Astrocyte (in vitro differentiated cells and primary cell): ENCODE results near the gene RASGRP1. TPM values are rescaled to one million over a fixed set of nuclear protein-coding genes. Genes with fewer than 3 reads are reported as not detected.
A peak's percentile ranks its signal among the peaks of the same experiment; 100 is the strongest.

ENCODE experiments used
- DNase-seq: peaks from one replicate; pipeline ENCODE4 v3.0.0-alpha.2; 2010; ENCODE audit warnings: low read depth
- FAIRE-seq: peaks from 2 replicates; lab custom pipeline; 2011; peaks lifted over from hg19 to GRCh38; lab: Jason Lieb, UNC
- H2AFZ ChIP-seq: 2 replicates; pipeline ENCODE4 v1.6.0; 2012; ENCODE audit warnings: low read depth, low read length, inconsistent platforms
- H3K27ac ChIP-seq: 2 replicates; pipeline ENCODE4 v1.5.1; 2011; ENCODE audit warnings: low read depth, low read length, inconsistent platforms
- H3K27me3 ChIP-seq: 2 replicates; pipeline ENCODE4 v1.6.0; 2011; ENCODE audit warnings: low read length, inconsistent platforms; ENCODE audit not compliant: insufficient read depth
- H3K36me3 ChIP-seq: 2 replicates; pipeline ENCODE4 v1.5.1; 2011; ENCODE audit warnings: low read length, inconsistent platforms; ENCODE audit not compliant: insufficient read depth
- H3K4me1 ChIP-seq: 2 replicates; pipeline ENCODE4 v1.5.1; 2011; ENCODE audit warnings: low read length, inconsistent platforms; ENCODE audit not compliant: insufficient read depth
- H3K4me2 ChIP-seq: 2 replicates; pipeline ENCODE4 v1.6.0; 2012; ENCODE audit warnings: low read length, inconsistent platforms
- H3K4me3 ChIP-seq: 2 replicates; pipeline ENCODE4 v1.5.1; 2011; ENCODE audit warnings: low read depth, mild to moderate bottlenecking, low read length, inconsistent platforms; ENCODE audit not compliant: insufficient read depth
- H3K79me2 ChIP-seq: 2 replicates; pipeline ENCODE4 v1.6.0; 2012; ENCODE audit warnings: mild to moderate bottlenecking, low read length, inconsistent platforms; ENCODE audit not compliant: insufficient read depth
- H3K9ac ChIP-seq: 2 replicates; pipeline ENCODE4 v1.6.0; 2012; ENCODE audit warnings: mild to moderate bottlenecking, low read length, inconsistent platforms
- H3K9me3 ChIP-seq: 2 replicates; pipeline ENCODE4 v1.5.1; 2012; ENCODE audit warnings: low read depth, mild to moderate bottlenecking, low read length, inconsistent platforms; ENCODE audit not compliant: insufficient read depth
- H4K20me1 ChIP-seq: 2 replicates; pipeline ENCODE4 v1.6.0; 2012; ENCODE audit warnings: low read length, inconsistent platforms; ENCODE audit not compliant: insufficient read depth
- H3K27ac Mint-ChIP-seq: one replicate; pipeline ENCODE4 v1.8.0; 2021; ENCODE audit warnings: mild to moderate bottlenecking, mixed read lengths; ENCODE audit not compliant: unreplicated experiment
- H3K27me3 Mint-ChIP-seq: one replicate; pipeline ENCODE4 v1.8.0; 2021; ENCODE audit warnings: low read depth, mixed read lengths; ENCODE audit not compliant: unreplicated experiment
- H3K36me3 Mint-ChIP-seq: one replicate; pipeline ENCODE4 v1.8.0; 2021; ENCODE audit warnings: low read depth, mixed read lengths; ENCODE audit not compliant: unreplicated experiment
- H3K4me1 Mint-ChIP-seq: one replicate; pipeline ENCODE4 v1.8.0; 2021; ENCODE audit warnings: low read depth, mixed read lengths; ENCODE audit not compliant: unreplicated experiment
- H3K4me3 Mint-ChIP-seq: one replicate; pipeline ENCODE4 v1.8.0; 2021; ENCODE audit warnings: mild to moderate bottlenecking, moderate library complexity, mixed read lengths; ENCODE audit not compliant: unreplicated experiment
- H3K9me3 Mint-ChIP-seq: one replicate; pipeline ENCODE4 v1.8.0; 2021; ENCODE audit warnings: mild to moderate bottlenecking, mixed read lengths; ENCODE audit not compliant: unreplicated experiment
- CTCF ChIP-seq: IDR thresholded peaks from 2 replicates; pipeline ENCODE4 v1.5.1; 2011; ENCODE audit warnings: low read depth, mild to moderate bottlenecking, inconsistent platforms, low read length, moderate library complexity; ENCODE audit not compliant: insufficient read depth
- EZH2 ChIP-seq: IDR thresholded peaks from 2 replicates; pipeline ENCODE4 v1.6.1; 2012; ENCODE audit warnings: mild to moderate bottlenecking, low read length, inconsistent platforms; ENCODE audit not compliant: insufficient read depth
- total RNA-seq: library from RNA; stranded (reverse); gene quantifications from 2 replicates; pipeline ENCODE4 v1.2.1, GENCODE V29; 2021

RASGRP1 gene
- total RNA-seq, 1 donor from 2014 or later: 1.4 TPM

DNA sequence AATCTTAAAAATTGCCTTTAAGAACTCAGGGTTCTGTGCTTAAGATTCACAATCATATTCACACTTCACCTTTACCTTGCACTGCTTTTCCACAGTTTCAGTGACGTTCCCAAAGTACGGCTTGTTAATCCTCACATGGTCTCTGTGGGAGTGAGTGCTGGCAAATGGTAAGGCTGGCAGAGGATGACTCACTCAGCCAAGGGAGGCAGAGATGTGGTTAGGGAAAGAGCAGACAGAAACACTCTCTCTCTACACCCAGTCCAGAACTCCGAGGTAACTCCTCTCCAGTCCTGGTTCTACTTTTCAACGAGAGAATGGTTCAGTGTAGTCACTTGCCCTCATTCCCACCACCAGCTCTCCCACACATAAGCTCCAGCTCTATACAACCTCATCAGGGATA lies 33.1 kb downstream of the RASGRP1 start:
- Mint-ChIP-seq H3K9me3 (no peaks in the 10 kb centered on the region), H3K27ac (no peak overlapping the region), H3K36me3 (no peaks in the 10 kb centered on the region), H3K4me1 (peaks cover 24% of the 10 kb centered on the region), H3K4me3 (no peak overlapping the region), H3K27me3 (peaks cover 2% of the 10 kb centered on the region)
- no peaks in the 10 kb centered on the region for H3K27me3 ChIP-seq
- no peak overlapping the region for H3K27ac ChIP-seq
- H4K20me1 ChIP-seq: no peaks in the 10 kb centered on the region
- H3K9ac ChIP-seq: no peak overlapping the region
- peak; percentile 73 for DNase-seq
- no peak for TF ChIP-seq CTCF
- TF ChIP-seq EZH2: no peak
- no peak overlapping the region for H2AFZ ChIP-seq
- no peak overlapping the region for H3K4me3 ChIP-seq
- H3K79me2 ChIP-seq: no peaks in the 10 kb centered on the region
- H3K36me3 ChIP-seq: no peaks in the 10 kb centered on the region
- H3K4me2 ChIP-seq: peak overlapping the region; percentile 31
- peaks cover 13% of the 10 kb centered on the region for H3K4me1 ChIP-seq
- H3K9me3 ChIP-seq: no peaks in the 10 kb centered on the region
- FAIRE-seq: peak; percentile 96

DNA sequence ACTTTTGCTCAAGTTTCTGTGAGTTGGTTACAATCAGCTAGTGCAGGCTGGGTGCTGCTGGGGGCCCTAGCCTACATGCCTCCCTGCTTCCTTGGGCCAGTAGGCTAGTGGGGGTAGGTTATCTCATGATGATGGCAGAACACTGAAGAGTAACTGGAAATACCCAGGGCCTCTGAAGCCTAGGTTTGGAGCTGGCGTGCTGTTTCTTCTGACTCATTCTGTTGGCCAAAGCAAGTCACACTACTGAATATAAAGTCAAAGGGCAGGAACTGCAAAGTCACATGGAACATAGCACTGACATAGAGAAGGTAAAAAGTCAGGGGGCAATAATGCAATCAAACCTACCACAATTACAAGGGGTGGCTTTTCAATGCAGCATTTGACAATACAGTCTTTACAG lies 34.5 kb downstream of the RASGRP1 start:
- no peak overlapping the region for H3K9ac ChIP-seq
- no peaks in the 10 kb centered on the region for H3K79me2 ChIP-seq
- no peak overlapping the region for H2AFZ ChIP-seq
- no peaks in the 10 kb centered on the region for H4K20me1 ChIP-seq
- no peaks in the 10 kb centered on the region for H3K27me3 ChIP-seq
- H3K36me3 ChIP-seq: no peaks in the 10 kb centered on the region
- peaks cover 16% of the 10 kb centered on the region for H3K4me1 Mint-ChIP-seq
- H3K4me2 ChIP-seq: no peak overlapping the region
- H3K9me3 ChIP-seq: no peaks in the 10 kb centered on the region
- peaks cover 2% of the 10 kb centered on the region for H3K27me3 Mint-ChIP-seq
- no peak overlapping the region for H3K27ac Mint-ChIP-seq
- H3K4me3 Mint-ChIP-seq: no peak overlapping the region
- no peak overlapping the region for H3K4me3 ChIP-seq
- no peaks in the 10 kb centered on the region for H3K36me3 Mint-ChIP-seq
- TF ChIP-seq EZH2 (no peak), CTCF (no peak)
- no peak overlapping the region for H3K27ac ChIP-seq
- no peak for FAIRE-seq
- H3K9me3 Mint-ChIP-seq: no peaks in the 10 kb centered on the region
- H3K4me1 ChIP-seq: peaks cover 3% of the 10 kb centered on the region
- no peak for DNase-seq

- H3K36me3 ChIP-seq: no peaks in the 10 kb centered on the region
- H3K79me2 ChIP-seq: no peaks in the 10 kb centered on the region
- Mint-ChIP-seq H3K27ac (no peak overlapping the region), H3K4me1 (peaks cover 16% of the 10 kb centered on the region), H3K36me3 (no peaks in the 10 kb centered on the region), H3K4me3 (no peak overlapping the region), H3K27me3 (peaks cover 6% of the 10 kb centered on the region), H3K9me3 (peaks cover 4% of the 10 kb centered on the region)
- no peaks in the 10 kb centered on the region for H4K20me1 ChIP-seq
- TF ChIP-seq EZH2: no peak
- no peak for TF ChIP-seq CTCF
- no peak overlapping the region for H3K4me3 ChIP-seq
- H3K4me2 ChIP-seq: no peak overlapping the region
- no peak overlapping the region for H3K9ac ChIP-seq
- no peaks in the 10 kb centered on the region for H3K9me3 ChIP-seq
- H3K27me3 ChIP-seq: no peaks in the 10 kb centered on the region
- no peak overlapping the region for H3K27ac ChIP-seq
- FAIRE-seq (peak; percentile 58), DNase-seq (peak; percentile 84)
- no peak overlapping the region for H2AFZ ChIP-seq
- H3K4me1 ChIP-seq: peaks cover 3% of the 10 kb centered on the region
Observed at GRCh38 chr15:38528294-38528693, 36.3 kb downstream of the RASGRP1 start.
